NCI-H2081 (cell line): ENCODE data around the gene POLR3G.

Source experiments
- DNase-seq, 2 experiments: peaks; one replicate each; lab custom pipeline; 2025; lab: John Stamatoyannopoulos, UW

POLR3G gene

DNA sequence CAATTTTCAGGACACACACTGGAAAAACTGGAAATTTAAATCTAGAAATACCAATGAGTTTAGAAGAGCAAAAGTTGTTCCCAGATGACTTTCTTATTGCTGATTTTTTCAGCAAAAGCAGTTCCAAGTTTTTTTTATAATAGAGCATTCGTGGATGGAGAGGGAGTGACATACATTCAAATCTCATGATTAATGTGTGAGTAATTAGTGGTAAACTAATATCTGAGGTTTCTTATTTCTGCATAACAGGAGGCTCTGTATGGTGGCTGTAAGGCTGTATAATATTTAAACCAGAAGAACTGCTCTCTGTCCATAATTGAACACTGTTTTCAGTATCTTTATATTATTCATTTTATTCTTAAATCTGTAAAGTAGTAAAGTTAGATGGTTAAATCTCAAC is 28.9 kb downstream of the POLR3G start:
- DNase-seq: no peak

DNA sequence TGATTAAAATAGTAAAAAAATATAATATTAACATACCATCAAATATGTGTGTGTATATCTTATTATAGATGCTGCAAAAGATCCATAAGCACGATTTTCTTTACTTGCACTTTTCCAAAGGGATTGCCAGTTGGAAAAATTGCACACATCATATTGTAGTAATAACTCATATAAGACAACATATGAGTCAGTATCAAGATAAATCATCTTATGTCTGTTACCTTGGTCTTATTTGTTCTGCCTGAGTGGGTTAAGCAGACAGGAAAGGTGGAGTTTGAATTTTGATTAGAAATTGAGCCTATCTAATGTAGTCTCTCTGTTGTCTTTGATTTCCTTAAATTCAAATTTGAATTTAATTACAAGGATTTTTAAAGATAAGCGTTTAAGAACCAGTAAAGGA is 30.1 kb downstream of the POLR3G start:
- no peak for DNase-seq

DNA sequence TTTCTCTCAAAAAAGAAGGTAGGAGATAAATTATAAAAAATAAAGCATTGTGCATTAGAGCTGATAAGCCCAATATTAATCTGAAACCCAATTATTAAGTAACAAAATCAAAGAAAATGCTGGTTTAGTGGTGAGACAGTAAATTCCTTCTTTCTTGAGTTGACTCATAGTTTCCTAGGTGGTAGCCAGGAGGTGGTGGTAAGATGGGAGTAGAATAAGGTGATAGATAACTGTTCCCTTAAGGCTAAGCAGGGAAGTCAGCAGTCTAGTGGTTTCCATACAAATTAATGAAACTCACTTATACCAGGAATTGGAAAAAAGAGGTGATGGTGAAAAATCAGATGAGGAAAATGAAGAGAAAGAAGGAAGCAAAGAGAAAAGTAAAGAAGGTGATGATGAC is 31.6 kb downstream of the POLR3G start:
- DNase-seq: no peak

DNA sequence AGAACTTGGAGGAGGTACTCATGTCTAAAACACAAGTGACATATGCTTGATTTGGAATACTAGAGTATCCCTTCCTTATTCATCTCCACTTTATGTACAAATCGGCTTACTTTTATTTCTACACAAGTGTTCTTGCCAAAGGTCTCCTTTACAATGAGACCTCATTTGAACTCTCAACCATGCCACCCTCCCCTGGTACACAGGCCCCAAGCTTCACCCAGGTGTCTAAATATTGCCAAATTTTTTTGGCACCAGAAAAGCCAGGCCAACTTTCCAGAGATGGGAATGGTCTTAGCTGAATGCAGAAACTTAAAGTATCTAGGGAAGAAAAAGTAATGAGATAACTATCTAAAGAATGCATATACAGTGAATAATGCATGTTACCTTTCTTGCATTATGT is 35.8 kb downstream of the POLR3G start:
- DNase-seq: no peak

DNA sequence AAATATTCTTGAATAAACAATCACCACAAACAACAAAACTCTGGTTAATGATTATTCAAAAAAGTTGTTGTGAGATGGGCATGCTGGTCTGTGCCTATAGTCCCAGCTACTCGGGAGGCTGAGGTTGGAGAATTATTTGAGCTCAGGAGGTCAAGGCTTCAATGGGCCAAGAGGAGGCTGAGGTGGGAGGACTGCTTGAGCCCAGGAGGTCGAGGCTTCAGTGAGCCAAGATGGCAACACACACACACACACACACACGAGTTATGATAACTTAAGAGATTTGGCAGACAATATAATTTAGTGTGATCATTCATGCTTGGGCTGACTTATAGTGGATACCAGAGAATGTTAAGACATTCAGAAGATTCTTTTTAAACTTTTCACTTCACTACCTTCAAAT is 39.9 kb downstream of the POLR3G start:
- no peak for DNase-seq

DNA sequence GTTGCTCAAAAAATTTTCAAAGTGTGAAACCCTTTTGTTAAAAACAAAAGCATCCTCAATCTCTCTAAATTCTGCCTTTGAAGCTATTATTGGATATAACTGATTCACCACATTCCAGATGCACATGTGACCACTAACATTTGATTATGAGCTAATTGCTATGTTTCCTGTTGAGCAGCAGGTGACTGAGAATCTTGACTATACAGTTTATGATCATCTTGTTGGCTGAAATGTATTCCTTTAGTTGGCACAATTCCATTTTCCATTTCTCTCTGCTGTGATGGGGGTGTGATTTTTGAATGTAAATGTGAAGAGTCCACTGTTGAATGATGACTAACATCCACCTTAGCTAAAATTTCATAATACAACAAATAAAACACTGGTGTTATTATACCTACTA is 44.0 kb downstream of the POLR3G start:
- peak; percentile 23 to 70 for DNase-seq

DNA sequence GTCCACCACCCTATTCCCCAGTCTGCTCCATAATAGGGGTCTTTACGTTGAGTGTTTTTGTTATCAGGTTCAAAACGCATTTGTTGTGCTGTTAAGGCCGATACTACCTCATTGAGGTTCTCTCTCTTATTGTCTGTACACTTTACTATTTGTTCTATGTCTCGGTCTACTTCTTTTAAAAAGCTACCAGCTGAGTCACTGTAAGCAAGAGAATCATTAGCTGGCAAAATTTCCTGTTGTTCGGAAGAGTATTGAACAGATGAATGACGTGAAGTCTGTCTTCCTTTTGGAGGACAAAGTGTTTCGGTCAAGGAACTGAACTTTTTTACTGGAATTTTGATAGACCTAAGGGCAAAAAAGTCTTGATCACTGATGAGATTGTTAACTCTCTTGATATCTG is 44.4 kb downstream of the POLR3G start:
- no peak for DNase-seq

DNA sequence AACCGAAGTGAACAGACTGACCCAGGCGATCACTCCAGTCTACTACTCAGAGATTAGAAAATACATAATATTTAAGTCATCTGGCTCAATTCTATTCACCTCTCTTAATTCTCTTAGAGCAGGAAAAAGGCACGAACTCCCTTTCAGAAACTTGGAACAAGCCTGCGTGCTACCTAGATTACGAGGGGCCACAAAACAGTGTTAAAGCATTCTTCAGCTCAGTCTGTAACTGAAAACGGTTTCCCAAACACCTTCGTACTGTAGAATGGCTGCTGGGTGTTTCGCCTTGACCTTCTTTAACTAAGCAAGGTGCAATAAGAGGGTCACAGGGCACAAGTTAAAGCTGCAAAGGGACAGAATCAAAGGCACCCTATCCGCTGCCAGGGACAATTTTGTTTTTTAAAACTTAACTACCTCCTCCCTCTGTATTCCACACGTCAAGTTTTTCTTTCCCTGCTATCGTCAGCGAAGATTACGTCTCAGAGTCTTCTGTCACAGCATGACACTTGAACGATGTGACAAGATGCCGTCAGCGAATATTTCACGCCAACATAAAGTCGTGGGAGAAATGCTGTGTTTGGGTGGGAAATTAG is 54.0 kb downstream of the POLR3G start:
- DNase-seq: no peak

DNA sequence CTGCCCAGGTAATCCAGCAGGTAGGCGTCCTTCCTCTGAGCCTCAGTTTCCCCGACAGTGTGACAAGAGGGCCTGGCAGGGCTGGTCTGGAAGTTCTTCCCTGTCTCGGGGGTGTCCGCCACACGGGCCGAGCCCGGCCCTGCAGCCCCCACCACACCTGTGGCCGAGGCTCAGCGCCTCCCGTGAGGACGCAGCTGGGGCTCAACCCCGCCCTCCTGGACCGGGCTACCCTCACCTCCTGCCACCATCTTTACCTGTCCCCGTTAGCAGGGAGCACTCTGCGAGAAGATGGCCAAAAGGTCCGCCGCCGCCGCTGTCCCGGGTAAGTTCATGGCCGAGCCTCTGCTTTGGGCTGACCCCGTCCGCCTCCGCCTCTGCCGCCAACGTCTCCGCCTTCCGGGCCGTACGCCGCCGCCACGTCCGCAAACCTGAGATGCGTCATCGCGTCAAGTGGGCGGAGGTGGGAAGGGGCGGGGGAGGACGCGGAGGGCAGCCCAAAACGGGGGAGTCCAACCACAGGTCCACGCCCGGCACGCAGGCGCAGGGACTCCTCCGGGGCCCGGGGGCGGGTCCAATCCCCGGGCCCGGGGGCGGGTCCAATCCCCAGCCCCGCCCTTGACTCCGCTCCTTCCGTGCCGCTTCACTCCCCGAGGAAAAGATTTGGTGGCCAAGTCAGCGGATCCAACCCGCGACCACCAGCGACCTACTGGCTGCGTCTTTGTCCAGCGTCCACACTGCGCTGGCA is 54.7 kb downstream of the POLR3G start, which contains the start of gene LYSMD3:
Gene LYSMD3, minus strand, starts transcription at position 391 of the 745 bp plus-strand sequence. CDS start 4,295 bp downstream, outside the sequence.
- peak; percentile 92 to 93 for DNase-seq

DNA sequence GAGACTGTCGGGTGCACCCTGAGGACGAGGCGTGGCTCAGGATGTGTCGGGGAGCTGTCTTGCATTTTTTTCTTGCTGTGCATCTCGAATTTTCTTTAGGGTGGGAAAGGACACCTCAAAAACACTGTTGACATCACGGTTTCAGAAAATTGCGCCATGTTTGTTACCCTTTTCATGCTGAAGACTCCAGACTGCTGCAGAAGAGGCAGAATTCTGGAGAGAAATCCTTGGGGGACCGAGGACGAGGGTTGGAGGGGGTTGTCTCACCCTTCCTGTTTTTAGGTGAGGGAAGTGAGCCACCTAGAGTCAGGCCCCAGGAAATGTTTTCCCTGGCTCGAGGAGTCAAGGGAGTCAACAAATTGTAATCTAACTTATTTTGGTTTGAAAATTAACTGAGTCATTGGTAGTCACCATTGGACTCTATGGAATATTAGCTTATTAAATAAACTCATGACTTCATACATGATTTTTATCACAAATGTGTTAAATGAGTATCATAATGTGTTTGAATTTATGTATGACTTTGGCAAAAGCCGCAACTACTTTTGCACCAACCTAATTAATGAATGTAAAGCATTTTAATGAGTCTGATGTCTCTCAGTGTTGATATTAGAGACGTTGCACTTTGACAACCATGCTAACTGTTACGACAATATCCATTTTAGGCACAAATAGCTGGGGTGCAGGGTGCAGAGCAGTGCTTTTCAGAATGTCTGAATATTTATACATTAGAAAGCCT is 55.4 kb downstream of the POLR3G start:
- DNase-seq: peak; percentile 62 to 74

DNA sequence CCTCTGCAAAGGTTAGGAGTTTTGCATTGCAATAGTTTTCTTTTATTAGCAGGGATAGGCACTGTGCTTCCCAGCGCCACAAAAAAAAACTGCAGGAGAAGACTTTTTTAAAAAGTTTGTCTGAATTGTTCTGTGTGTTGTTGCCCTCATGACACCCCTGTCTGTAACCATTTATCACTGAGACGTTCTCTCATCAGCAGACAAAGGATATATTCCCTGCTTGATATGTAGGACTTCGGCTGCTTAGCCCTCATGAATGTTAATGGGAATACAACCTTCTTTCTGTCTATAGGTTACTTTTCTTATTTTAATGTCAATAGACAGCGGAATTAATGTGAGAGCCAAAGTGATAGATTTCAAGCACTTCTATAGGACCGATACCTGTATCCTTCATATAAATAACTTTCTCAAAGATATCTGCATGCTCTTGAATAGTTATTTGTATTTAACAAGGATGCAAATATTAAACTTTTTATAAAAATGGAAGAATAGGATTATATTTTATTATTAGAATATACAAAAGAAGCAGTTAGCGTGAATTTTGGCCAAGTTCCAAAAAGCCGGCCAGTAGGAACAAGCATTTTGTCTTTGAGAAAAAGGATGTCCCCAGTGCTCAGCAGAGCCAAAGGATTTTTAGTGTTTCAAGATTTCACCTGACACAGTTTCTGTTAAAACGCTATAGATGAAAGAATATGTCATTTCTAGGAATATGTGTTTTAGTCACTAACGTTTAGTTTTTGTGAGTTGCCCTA is 56.2 kb downstream of the POLR3G start:
- no peak for DNase-seq

DNA sequence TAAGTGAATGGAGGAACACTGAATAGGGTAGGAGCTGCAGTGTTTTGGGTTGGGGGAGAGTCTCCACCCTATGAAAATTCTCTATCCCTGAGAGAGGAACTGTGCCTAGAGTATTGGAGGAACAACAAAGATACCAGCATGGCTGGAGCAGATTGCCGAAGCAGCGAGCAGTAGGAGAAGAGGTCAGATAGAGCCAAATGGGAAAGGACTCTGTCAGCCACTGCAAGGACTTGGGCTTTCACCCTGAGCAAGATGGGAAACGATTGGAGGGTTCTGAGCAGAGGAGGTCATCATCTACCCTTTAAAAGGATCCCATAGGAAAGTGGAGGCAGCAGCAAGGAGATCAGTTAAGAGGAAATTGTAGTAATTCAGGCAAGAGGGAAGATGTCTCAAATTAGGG is 59.1 kb downstream of the POLR3G start:
- DNase-seq: no peak

DNA sequence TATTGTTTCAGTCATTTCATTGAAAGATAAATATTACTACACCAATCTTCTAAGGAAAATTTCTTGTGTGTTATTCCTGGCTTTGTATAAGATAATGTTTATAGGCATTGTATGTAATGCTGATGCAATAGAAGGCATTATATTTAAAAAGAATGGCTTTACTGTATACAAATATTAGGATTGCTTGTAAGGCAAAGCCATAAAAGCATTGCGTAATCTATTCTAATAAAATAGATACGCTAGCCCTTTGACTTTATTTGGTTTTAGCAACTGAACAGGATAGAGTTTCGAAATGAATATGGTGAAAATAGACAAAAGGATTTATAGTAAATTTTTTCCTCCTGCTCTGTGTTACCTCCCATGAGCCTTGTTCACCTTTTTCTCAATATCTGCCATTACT is 60.3 kb downstream of the POLR3G start:
- DNase-seq: no peak

DNA sequence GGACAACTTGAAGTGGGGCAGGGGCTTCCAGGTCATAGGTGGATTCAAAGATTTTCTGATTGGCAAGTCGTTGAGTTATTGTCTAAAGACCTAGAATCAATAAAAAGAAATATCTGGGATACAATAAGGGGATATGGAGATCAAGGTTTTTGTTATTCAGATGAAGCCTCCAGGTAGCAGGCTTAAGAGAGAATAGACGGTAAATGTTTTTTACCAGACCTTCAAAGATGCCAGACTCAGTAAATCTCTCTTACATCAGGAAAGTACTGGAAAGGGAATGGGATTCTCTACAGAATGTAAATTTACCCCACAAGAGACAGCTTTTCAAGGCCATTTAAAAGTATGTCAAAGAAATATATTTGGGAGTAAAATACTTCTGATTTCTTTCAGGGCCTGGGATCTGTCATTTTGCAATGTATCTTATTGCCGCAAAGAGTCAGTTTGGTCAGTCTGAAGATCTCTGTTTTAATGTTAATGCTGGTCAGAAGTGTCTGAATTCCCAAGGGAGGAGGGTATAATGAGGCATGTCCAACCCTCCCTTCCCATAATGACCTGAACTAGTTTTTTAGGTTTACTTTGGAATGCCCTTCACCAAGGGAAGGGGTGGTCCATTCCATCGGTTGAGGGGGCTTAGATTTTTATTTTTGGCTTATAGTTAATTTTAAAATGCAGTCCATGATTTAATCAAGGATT is 68.3 kb downstream of the POLR3G start:
- no peak for DNase-seq

DNA sequence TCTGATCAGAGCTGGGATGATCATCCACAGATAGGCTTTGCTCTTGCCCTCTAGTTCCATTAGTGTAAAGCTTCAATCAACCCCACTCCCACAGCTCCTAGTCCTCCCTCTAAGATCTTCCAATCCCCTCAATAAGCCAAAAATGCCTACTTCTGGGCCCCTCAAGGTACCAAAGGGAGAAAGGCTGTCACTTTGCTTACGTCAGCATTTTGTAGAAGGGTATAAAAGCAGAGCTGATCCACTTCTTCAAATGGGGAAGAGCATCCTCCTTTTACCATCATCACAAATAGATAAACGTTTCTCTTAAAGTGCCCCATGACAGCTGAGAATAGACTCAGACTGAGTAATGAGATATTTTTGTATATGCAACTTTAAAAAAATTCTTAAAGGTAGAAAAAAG is 70.8 kb downstream of the POLR3G start:
- DNase-seq: no peak

DNA sequence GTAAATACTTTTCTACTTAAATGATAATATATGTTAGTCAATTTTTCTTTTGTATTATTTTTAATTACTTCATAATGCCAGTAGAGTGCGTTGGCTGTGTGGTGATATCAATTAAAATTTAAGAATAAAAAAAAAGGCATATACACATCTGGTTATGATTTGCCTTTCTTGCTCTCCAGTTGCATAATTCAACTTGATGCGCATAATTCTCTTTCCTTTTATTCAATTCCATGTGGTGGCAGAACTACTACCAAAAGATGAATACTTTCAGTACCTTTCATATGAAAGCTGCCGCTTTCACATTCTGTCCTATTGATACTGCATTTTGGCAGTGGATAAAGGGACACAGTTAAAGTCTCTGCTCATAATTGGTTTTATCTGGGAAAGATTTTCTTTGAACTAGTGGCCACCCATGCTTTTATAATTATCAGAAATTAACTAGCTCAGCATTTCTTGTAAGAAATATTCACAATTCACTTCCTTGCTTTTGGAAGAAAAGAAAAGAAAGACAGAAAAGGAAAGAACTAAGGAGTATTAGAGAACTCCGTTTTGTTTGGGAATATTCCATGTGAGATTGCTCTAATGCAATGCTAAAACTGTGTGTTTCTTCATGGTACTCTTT is 71.7 kb downstream of the POLR3G start:
- no peak for DNase-seq

DNA sequence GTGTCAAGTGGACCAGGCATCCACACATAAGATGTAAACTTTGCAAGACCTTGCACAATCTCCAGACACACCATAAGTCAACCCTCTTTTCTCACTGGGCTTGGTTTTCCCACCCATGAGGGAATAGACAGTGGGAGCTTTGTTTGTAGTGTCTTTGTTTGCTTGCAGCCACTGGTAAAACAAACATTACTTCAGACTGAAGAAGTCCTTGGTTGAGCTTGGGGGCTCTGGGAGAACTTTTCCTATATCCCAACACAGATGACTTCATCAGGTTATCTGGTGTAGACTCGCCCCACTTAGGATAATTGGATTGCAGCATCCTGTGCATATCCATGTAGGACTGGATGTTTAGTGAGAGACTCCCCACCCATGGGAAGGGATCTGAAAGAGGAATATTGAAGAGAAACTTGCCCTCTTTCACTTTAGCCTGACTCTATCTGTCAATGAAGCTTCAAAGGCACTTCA is 72.4 kb downstream of the POLR3G start:
- DNase-seq: no peak

DNA sequence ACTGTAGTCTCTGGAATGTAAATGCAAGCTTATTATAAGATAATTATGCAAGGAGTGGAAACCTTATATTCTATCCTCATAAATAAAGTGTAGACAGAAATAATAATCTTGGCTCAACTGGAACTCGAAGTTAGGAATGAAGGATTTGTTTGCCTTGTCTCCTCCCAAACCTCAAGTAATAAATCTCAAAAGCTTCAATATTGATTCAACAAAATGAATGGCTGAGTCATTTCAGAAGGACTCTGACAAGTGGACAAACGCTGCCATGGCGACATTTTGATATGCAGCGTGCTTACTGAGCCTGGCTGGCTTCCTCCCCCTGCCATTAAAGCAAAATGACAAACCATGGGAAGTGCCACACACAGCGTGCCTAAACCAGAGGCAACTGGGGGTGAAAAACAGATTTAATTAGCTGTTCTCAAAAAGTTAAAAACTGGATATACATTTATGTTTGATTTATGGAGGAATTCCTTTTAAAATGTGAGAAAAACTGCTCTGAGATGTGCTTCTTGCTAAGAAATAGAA is 73.5 kb downstream of the POLR3G start:
- DNase-seq: peak; percentile 64 to 88

DNA sequence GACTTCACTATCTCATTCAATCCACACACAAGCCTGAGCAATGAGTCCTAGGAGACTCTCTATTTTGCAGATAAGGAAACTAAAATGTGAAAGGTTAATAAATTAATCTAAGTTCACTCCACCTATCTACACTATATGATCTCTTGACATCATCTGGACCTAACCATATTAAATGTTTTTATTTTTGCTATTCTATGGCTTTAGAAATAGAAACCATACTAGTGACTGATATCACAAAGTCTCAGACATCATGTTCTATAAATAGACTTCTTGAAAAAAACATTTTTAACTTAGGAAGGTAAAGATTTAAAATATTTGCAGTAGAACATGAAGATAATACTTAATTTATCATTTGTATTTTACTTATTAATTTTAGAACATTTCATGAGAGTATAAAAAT is 74.6 kb downstream of the POLR3G start:
- no peak for DNase-seq

DNA sequence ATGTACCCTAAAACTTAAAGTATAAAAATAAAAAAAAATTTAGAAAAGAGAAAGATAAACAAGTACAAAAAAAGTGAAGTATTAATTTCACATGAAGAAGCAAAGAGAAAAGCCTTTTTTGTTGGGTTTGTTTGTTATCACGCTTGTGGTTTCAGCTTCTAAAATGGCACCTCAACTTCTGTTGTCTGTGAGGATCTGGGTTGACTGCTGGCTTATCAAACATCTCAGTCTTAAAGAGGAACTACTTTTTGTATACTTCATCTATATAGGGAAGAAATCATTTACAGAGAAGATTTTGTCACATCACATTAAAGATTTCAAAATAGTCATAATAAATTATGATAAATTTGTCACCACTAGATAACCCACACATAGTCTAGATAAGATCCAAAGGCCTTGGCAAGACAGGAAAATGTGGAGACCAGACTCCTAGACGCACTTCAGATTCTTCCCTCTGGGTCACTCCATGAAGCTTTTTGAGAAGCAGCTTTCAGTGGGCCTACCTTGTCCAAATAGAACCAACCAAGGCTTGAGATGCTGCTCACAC is 75.1 kb downstream of the POLR3G start:
- DNase-seq: no peak

DNA sequence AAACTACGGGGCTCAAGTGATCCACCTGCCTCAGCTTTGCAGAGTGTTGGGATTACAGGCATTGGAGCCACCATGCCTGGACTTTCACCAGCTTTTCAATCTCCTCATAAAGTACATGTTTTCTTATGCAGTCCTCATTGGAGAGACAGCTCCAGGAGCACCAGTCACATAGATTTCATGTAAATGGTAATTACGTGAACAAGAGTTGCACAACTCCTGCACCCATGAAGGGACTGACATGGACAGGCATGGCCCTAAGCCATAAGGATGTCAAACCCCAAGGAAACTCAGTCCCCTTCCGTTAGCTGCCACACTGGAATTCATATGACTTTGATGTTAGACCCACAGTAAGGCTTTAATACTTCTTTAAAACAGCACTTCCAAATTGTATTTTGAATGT is 76.3 kb downstream of the POLR3G start:
- no peak for DNase-seq
